SK-N-SH (cell line): ENCODE results near the gene CDC42. TPM values are rescaled to one million over a fixed set of nuclear protein-coding genes. Genes with fewer than 3 reads are reported as not detected.
"Not testable (repeated sequence)": the region's sequence is repeated elsewhere in the genome, so short reads cannot be mapped to it uniquely, and the experiment has no call there.

Experiments used
- CTCF ChIA-PET: fragments of 300-600, 350-600 bp; formaldehyde crosslinking; extraction: SDS; loops from one replicate; lab custom pipeline; 2021; lab: Yijun Ruan, JAX
- POLR2A ChIA-PET: fragments of 350-600 bp; sonication (Branson Sonifier 250); formaldehyde crosslinking; extraction: SDS; loops from one replicate; lab custom pipeline; 2020; ENCODE audit warnings: antibody characterized with exemption, inconsistent platforms; lab: Yijun Ruan, JAX
- DNase-seq: peaks from one replicate; pipeline ENCODE4 v3.0.0; 2012
- H2AFZ ChIP-seq: fragments of 200-600 bp; sonication (generic); 2 replicates; pipeline ENCODE4 v1.8.1; 2016; ENCODE audit warnings: antibody characterized with exemption, mild to moderate bottlenecking, low read depth
- H3F3A ChIP-seq: fragments of 200-600 bp; sonication (generic); replicated peaks from 2 replicates; pipeline ENCODE3; 2016; ENCODE audit warnings: antibody characterized with exemption, mild to moderate bottlenecking; ENCODE audit not compliant: insufficient read depth
- H3K27ac ChIP-seq, 2 experiments: fragments of 200-500 bp in 1 of 2; fragments of 200-600 bp in 1 of 2; sonication (Bioruptor generic) in 1 of 2; sonication (generic), shearing (Covaris generic) in 1 of 2; 2 replicates each; pipeline versions ENCODE4 v1.5.1 to v1.6.1; 2014 to 2016; ENCODE audit warnings: low read depth in 2 of 2, inconsistent platforms in 1 of 2, low read length in 1 of 2, mild to moderate bottlenecking in 1 of 2, mixed read lengths in 1 of 2
- H3K27me3 ChIP-seq: fragments of 200-600 bp; sonication (generic), shearing (Covaris generic); 2 replicates; pipeline ENCODE4 v1.6.1; 2016; ENCODE audit warnings: mixed run types; ENCODE audit not compliant: insufficient read depth
- H3K36me3 ChIP-seq, 2 experiments: fragments of 200-500 bp in 1 of 2; fragments of 200-600 bp in 1 of 2; sonication (Bioruptor generic) in 1 of 2; sonication (generic) in 1 of 2; replicated peaks in 1 of 2; 2 replicates each; pipeline versions ENCODE3 to v1.5.1; 2014 to 2016; ENCODE audit warnings: low read length in 1 of 2, mild to moderate bottlenecking in 1 of 2; ENCODE audit not compliant: insufficient read depth in 2 of 2, control insufficient read depth in 1 of 2
- H3K4me1 ChIP-seq, 2 experiments: fragments of 200-500 bp in 1 of 2; fragments of 200-600 bp in 1 of 2; sonication (Bioruptor generic) in 1 of 2; sonication (generic), shearing (Covaris generic) in 1 of 2; 2 replicates each; pipeline versions ENCODE4 v1.5.1 to v1.6.1; 2014 to 2016; ENCODE audit warnings: low read depth in 1 of 2, low read length in 1 of 2, mixed run types in 1 of 2; ENCODE audit not compliant: insufficient read depth in 2 of 2, control insufficient read depth in 1 of 2
- H3K4me2 ChIP-seq: fragments of 200-600 bp; sonication (generic), shearing (Covaris generic); 2 replicates; pipeline ENCODE4 v1.6.1; 2017; ENCODE audit warnings: mixed run types
- H3K4me3 ChIP-seq, 2 experiments: fragments of 200-500 bp in 1 of 2; fragments of 200-600 bp in 1 of 2; sonication (Bioruptor generic) in 1 of 2; sonication (generic), shearing (Covaris generic) in 1 of 2; 2 replicates each; pipeline versions ENCODE4 v1.5.1 to v1.8.1; 2014 to 2016; ENCODE audit warnings: low read depth in 2 of 2, inconsistent platforms in 1 of 2, low read length in 1 of 2, mild to moderate bottlenecking in 1 of 2, mixed read lengths in 1 of 2, moderate library complexity in 1 of 2
- H3K79me2 ChIP-seq: fragments of 200-600 bp; sonication (generic); 2 replicates; pipeline ENCODE4 v1.8.1; 2017; ENCODE audit warnings: mild to moderate bottlenecking; ENCODE audit not compliant: insufficient read depth
- H3K9ac ChIP-seq: fragments of 200-600 bp; sonication (generic); 2 replicates; pipeline ENCODE4 v1.6.1; 2017; ENCODE audit warnings: mixed run types
- H3K9me2 ChIP-seq: fragments of 200-600 bp; sonication (generic); 2 replicates; pipeline ENCODE4 v1.6.1; 2017; ENCODE audit warnings: mixed run types
- H3K9me3 ChIP-seq: fragments of 200-600 bp; sonication (generic); 2 replicates; pipeline ENCODE4 v1.6.1; 2017; ENCODE audit warnings: mixed run types, mild to moderate bottlenecking, moderate library complexity
- H4K20me1 ChIP-seq: fragments of 200-600 bp; sonication (generic); 2 replicates; pipeline ENCODE4 v1.6.1; 2017; ENCODE audit warnings: mild to moderate bottlenecking, mixed run types; ENCODE audit not compliant: insufficient read depth
- CTCF ChIP-seq: fragments of 200-600 bp; sonication (generic); IDR thresholded peaks from 2 replicates; pipeline ENCODE4 v1.6.1; 2017; ENCODE audit warnings: antibody characterized with exemption, mild to moderate bottlenecking, moderate library complexity
- RAD21 ChIP-seq: IDR thresholded peaks from 2 replicates; pipeline ENCODE4 v1.6.1; 2012; ENCODE audit warnings: mild to moderate bottlenecking, low read length
- WGBS: methylation state at CpG from one replicate; pipeline ENCODE4 v1.1.6; 2017; ENCODE audit warnings: low lambda C conversion rate; 5-methylcytosine and 5-hydroxymethylcytosine counted together
- polyA plus RNA-seq, 3 experiments: library from polyadenylated mRNA; depleted of rRNA; stranded (reverse); fragments of >200 nt; gene quantifications; 2 replicates each; pipeline ENCODE4 v1.2.3, GENCODE V29; 2012

The CDC42 gene
- polyA plus RNA-seq, 1 of the 3 experiments (the other 2 are of a cell fraction): 113 TPM

- POLR2A ChIA-PET, H3K27ac ChIP-seq, H3K9me3 ChIP-seq, H2AFZ ChIP-seq, H3K27me3 ChIP-seq, H3K79me2 ChIP-seq, H3F3A ChIP-seq, DNase-seq: not testable (repeated sequence)
- WGBS: 63% methylated on average over 15 of the region's 18 CpGs
- TF ChIP-seq RAD21 (peak; percentile 21; the same call in 1 of the 2 replicates), CTCF (peak; percentile 49)
- TF ChIP-seq, all 33 proteins: peak for 2; not testable (repeated sequence) for 31
- not testable (repeated sequence) for H3K36me3 ChIP-seq, H3K9me2 ChIP-seq, H3K4me2 ChIP-seq, H3K4me3 ChIP-seq, H3K9ac ChIP-seq, H3K4me1 ChIP-seq, H4K20me1 ChIP-seq
- CTCF ChIA-PET: interaction anchor here (1.0 kb wide), 1 partner anchor 17 kb away, joined by 4 read pairs; no protein-coding TSS in a partner anchor
These were observed 47.0 kb upstream of the CDC42 start for GRCh38 chr1:22005261-22006149.

- DNase-seq, POLR2A ChIA-PET, H4K20me1 ChIP-seq, H3K9ac ChIP-seq, H2AFZ ChIP-seq, H3K9me2 ChIP-seq, H3K4me2 ChIP-seq, H3F3A ChIP-seq, H3K79me2 ChIP-seq, H3K9me3 ChIP-seq, H3K36me3 ChIP-seq, H3K27ac ChIP-seq, H3K27me3 ChIP-seq, H3K4me3 ChIP-seq, H3K4me1 ChIP-seq: not testable (repeated sequence)
- CTCF ChIA-PET: interaction anchor here (1.0 kb wide), 1 partner anchor 16 kb away, joined by 3 read pairs; no protein-coding TSS in a partner anchor
- WGBS: 81% methylated on average over 8 of the region's 13 CpGs
These were observed 45.8 kb upstream of the CDC42 start for GRCh38 chr1:22006736-22007135.

GRCh38 chr1:22007262-22007661 lies 45.2 kb upstream of the CDC42 start:
- H2AFZ ChIP-seq, H3F3A ChIP-seq, POLR2A ChIA-PET, H3K4me1 ChIP-seq, H3K36me3 ChIP-seq, H3K9me3 ChIP-seq, H3K27me3 ChIP-seq, H3K9me2 ChIP-seq, H3K4me2 ChIP-seq, H3K4me3 ChIP-seq, DNase-seq, H4K20me1 ChIP-seq, H3K27ac ChIP-seq, H3K9ac ChIP-seq, H3K79me2 ChIP-seq: not testable (repeated sequence)
- CTCF ChIA-PET: interaction anchor here (1.0 kb wide), 1 partner anchor 15 kb away, joined by 3 read pairs; no protein-coding TSS in a partner anchor
- 56% methylated on average over 6 of the region's 10 CpGs for WGBS

GRCh38 chr1:22009566-22009965 lies 42.9 kb upstream of the CDC42 start:
- H3K9ac ChIP-seq, H3K36me3 ChIP-seq, H2AFZ ChIP-seq, H3K9me3 ChIP-seq, H3K4me3 ChIP-seq, POLR2A ChIA-PET, H4K20me1 ChIP-seq, H3K4me2 ChIP-seq, H3K79me2 ChIP-seq, H3K27ac ChIP-seq, DNase-seq, H3K9me2 ChIP-seq, H3K4me1 ChIP-seq, H3F3A ChIP-seq, H3K27me3 ChIP-seq: not testable (repeated sequence)
- 82% methylated on average over 3 of the region's 11 CpGs for WGBS
- CTCF ChIA-PET: interaction anchor here (1.7 kb wide), 1 partner anchor 14 kb away, joined by 9 read pairs; no protein-coding TSS in a partner anchor

GRCh38 chr1:22012752-22013151 lies 39.8 kb upstream of the CDC42 start:
- H3K4me2 ChIP-seq, H3K9me2 ChIP-seq, H3F3A ChIP-seq, DNase-seq, POLR2A ChIA-PET, H3K4me1 ChIP-seq, H3K4me3 ChIP-seq, H3K27ac ChIP-seq, H4K20me1 ChIP-seq, H3K9ac ChIP-seq, CTCF ChIA-PET, H3K79me2 ChIP-seq, H2AFZ ChIP-seq, H3K9me3 ChIP-seq, H3K36me3 ChIP-seq, H3K27me3 ChIP-seq: not testable (repeated sequence)
- WGBS: 52% methylated on average over 4 of the region's 4 CpGs
